ENCODE measurements around the gene CAB39.
A peak's percentile ranks its signal among the peaks of the same experiment; 100 is the strongest.
"Not testable (repeated sequence)": the region's sequence is repeated elsewhere in the genome, so short reads cannot be mapped to it uniquely, and the experiment has no call there.

Gene CAB39

GRCh38 chr2:230715201-230715600 lies 2.6 kb downstream of the CAB39 start:
- H3K4me3 ChIP-seq (ENCODE audit: low read length), result no peak overlapping the region
- peak; percentile 18 for DNase-seq (ENCODE audit: low read depth)
- no peak for TF ChIP-seq CTCF (conservative IDR thresholded peaks at IDR 0.05; ENCODE audit: low read length)

- no peak for TF ChIP-seq CTCF (conservative IDR thresholded peaks at IDR 0.05; ENCODE audit: low read length)
- no peak for DNase-seq (ENCODE audit: low read depth)
- no peak overlapping the region for H3K4me3 ChIP-seq (ENCODE audit: low read length)
These were observed 3.9 kb downstream of the CAB39 start for GRCh38 chr2:230716588-230716987.

- no peak for TF ChIP-seq CTCF (conservative IDR thresholded peaks at IDR 0.05; ENCODE audit: low read length)
- DNase-seq (ENCODE audit: low read depth), result no peak
- H3K4me3 ChIP-seq (ENCODE audit: low read length), result no peak overlapping the region
These were observed 5.0 kb downstream of the CAB39 start for GRCh38 chr2:230717600-230717999.

- H3K4me3 ChIP-seq (ENCODE audit: low read length), result no peak overlapping the region
- DNase-seq (ENCODE audit: low read depth), result no peak
- no peak for TF ChIP-seq CTCF (conservative IDR thresholded peaks at IDR 0.05; ENCODE audit: low read length)
These were observed 6.7 kb downstream of the CAB39 start for GRCh38 chr2:230719340-230719739.

GRCh38 chr2:230721712-230722111 lies 9.1 kb downstream of the CAB39 start:
- TF ChIP-seq CTCF (conservative IDR thresholded peaks at IDR 0.05; ENCODE audit: low read length), result no peak
- peak; percentile 77 for DNase-seq (ENCODE audit: low read depth)
- H3K4me3 ChIP-seq (ENCODE audit: low read length), result no peak overlapping the region

GRCh38 chr2:230722207-230722885 lies 9.7 kb downstream of the CAB39 start:
- TF ChIP-seq CTCF (conservative IDR thresholded peaks at IDR 0.05; ENCODE audit: low read length), result no peak
- no peak overlapping the region for H3K4me3 ChIP-seq (ENCODE audit: low read length)
- no peak for DNase-seq (ENCODE audit: low read depth)

- DNase-seq (ENCODE audit: low read depth), result no peak
- no peak for TF ChIP-seq CTCF (conservative IDR thresholded peaks at IDR 0.05; ENCODE audit: low read length)
- no peak overlapping the region for H3K4me3 ChIP-seq (ENCODE audit: low read length)
These were observed 10.7 kb downstream of the CAB39 start for GRCh38 chr2:230723363-230723762.

GRCh38 chr2:230724957-230725356 lies 12.3 kb downstream of the CAB39 start:
- not testable (repeated sequence) for H3K4me3 ChIP-seq (ENCODE audit: low read length); DNase-seq (ENCODE audit: low read depth)
